CD14-positive monocyte (primary cell): Measurements from ENCODE around the gene UBXN11. TPM values are rescaled to one million over a fixed set of nuclear protein-coding genes. Genes with fewer than 3 reads are reported as not detected.
"Not testable (repeated sequence)": the region's sequence is repeated elsewhere in the genome, so short reads cannot be mapped to it uniquely, and the experiment has no call there.

Experiments
- DNase-seq, 3 donors: peaks; one replicate each; pipeline ENCODE4 v3.0.0-alpha.2; 2011 to 2022
- H2AFZ ChIP-seq: 2 replicates; pipeline ENCODE4 v1.6.0; 2012; ENCODE audit warnings: mild to moderate bottlenecking, low read depth, low read length, inconsistent platforms; ENCODE audit not compliant: insufficient read depth, poor library complexity, severe bottlenecking
- H3K27ac ChIP-seq, 2 donors: 1 replicate in 1 of 2; 2 replicates in 1 of 2; pipeline ENCODE4 v1.5.1; 2012 to 2013; ENCODE audit warnings: low read length in 2 of 2, control low read depth in 1 of 2, inconsistent platforms in 1 of 2, low read depth in 1 of 2, mild to moderate bottlenecking in 1 of 2
- H3K27me3 ChIP-seq, 2 donors: one replicate each; pipeline versions ENCODE4 v1.6.0 to v1.6.1; 2011 to 2013; ENCODE audit warnings: low read length in 2 of 2; ENCODE audit not compliant: control insufficient read depth in 2 of 2, insufficient read depth in 2 of 2
- H3K36me3 ChIP-seq, 2 donors: replicated peaks in 1 of 2; 1 replicate in 1 of 2; 2 replicates in 1 of 2; pipeline versions ENCODE4 v1.5.1 to v1.6.1; 2012 to 2013; ENCODE audit warnings: low read length in 2 of 2, control low read depth in 1 of 2, inconsistent platforms in 1 of 2, mild to moderate bottlenecking in 1 of 2; ENCODE audit not compliant: insufficient read depth in 2 of 2, control insufficient read depth in 1 of 2
- H3K4me1 ChIP-seq, 2 donors: 1 replicate in 1 of 2; 2 replicates in 1 of 2; pipeline versions ENCODE4 v1.5.1 to v1.6.1; 2012 to 2013; ENCODE audit warnings: low read length in 2 of 2, control low read depth in 1 of 2, inconsistent platforms in 1 of 2, mild to moderate bottlenecking in 1 of 2, moderate library complexity in 1 of 2; ENCODE audit not compliant: insufficient read depth in 2 of 2, control insufficient read depth in 1 of 2
- H3K4me2 ChIP-seq: replicated peaks from 2 replicates; pipeline ENCODE3; 2012; ENCODE audit warnings: low read length, moderate library complexity, mild to moderate bottlenecking; ENCODE audit not compliant: poor library complexity, severe bottlenecking; ENCODE audit errors: extremely low read depth
- H3K4me3 ChIP-seq, 3 experiments: fragments of 200-600 bp in 1 of 3; sonication (generic) in 1 of 3; replicated peaks in 1 of 3; 1 replicate in 2 of 3; 2 replicates in 1 of 3; pipeline ENCODE4 v1.5.1; 2011 to 2013; ENCODE audit warnings: low read length in 3 of 3, mild to moderate bottlenecking in 3 of 3, control low read depth in 2 of 3, low read depth in 2 of 3, inconsistent platforms in 1 of 3, moderate library complexity in 1 of 3
- H3K79me2 ChIP-seq: 2 replicates; pipeline ENCODE4 v1.6.0; 2012; ENCODE audit warnings: mild to moderate bottlenecking, control low read depth, inconsistent platforms, low read length, moderate library complexity; ENCODE audit not compliant: insufficient read depth
- H3K9ac ChIP-seq: 2 replicates; pipeline ENCODE4 v1.6.0; 2017; ENCODE audit warnings: low read length, mild to moderate bottlenecking; ENCODE audit not compliant: insufficient read depth, poor library complexity, severe bottlenecking
- H3K9me3 ChIP-seq, 2 donors: replicated peaks in 1 of 2; 1 replicate in 1 of 2; 2 replicates in 1 of 2; pipeline versions ENCODE4 v1.5.1 to v1.6.1; 2012 to 2013; ENCODE audit warnings: low read length in 2 of 2, control low read depth in 1 of 2; ENCODE audit not compliant: control insufficient read depth in 1 of 2, insufficient read depth in 1 of 2
- H4K20me1 ChIP-seq: 2 replicates; pipeline ENCODE4 v1.6.0; 2012; ENCODE audit warnings: mild to moderate bottlenecking, low read length, control low read depth, moderate library complexity; ENCODE audit not compliant: insufficient read depth
- H3K27ac Mint-ChIP-seq, 7 donors: one replicate each; pipeline ENCODE4 v1.8.0; 2020; ENCODE audit warnings: mild to moderate bottlenecking in 7 of 7, mixed read lengths in 7 of 7, moderate library complexity in 6 of 7, inconsistent platforms in 2 of 7
- H3K27me3 Mint-ChIP-seq, 3 donors: one replicate each; pipeline ENCODE4 v1.8.0; 2021 to 2022; ENCODE audit warnings: low read depth in 3 of 3, mild to moderate bottlenecking in 3 of 3, mixed read lengths in 3 of 3, moderate library complexity in 3 of 3, inconsistent platforms in 1 of 3
- H3K36me3 Mint-ChIP-seq, 2 donors: one replicate each; pipeline ENCODE4 v1.8.0; 2020; ENCODE audit warnings: mixed read lengths in 2 of 2, inconsistent platforms in 1 of 2, mild to moderate bottlenecking in 1 of 2
- H3K4me1 Mint-ChIP-seq: one replicate; pipeline ENCODE4 v1.8.0; 2020; ENCODE audit warnings: mild to moderate bottlenecking, mixed read lengths
- H3K4me3 Mint-ChIP-seq, 2 donors: one replicate each; pipeline ENCODE4 v1.8.0; 2020; ENCODE audit warnings: mild to moderate bottlenecking in 2 of 2, mixed read lengths in 2 of 2, moderate library complexity in 1 of 2
- H3K9me3 Mint-ChIP-seq, 7 donors: one replicate each; pipeline ENCODE4 v1.8.0; 2020 to 2022; ENCODE audit warnings: mixed read lengths in 7 of 7, mild to moderate bottlenecking in 6 of 7, moderate library complexity in 6 of 7, inconsistent platforms in 2 of 7
- WGBS: methylation state at CpG from one replicate; pipeline ENCODE4 v1.1.5; 2013; ENCODE audit warnings: missing lambda C conversion rate; ENCODE audit not compliant: insufficient coverage; 5-methylcytosine and 5-hydroxymethylcytosine counted together
- intact Hi-C, 2 donors: fragments of 100-400 bp; cut with micrococcal nuclease; formaldehyde crosslinking; loops; one replicate each; pipeline versions ENCODE4 v1.15.0 to v1.15.1; 2023
- polyA plus RNA-seq, 3 donors: library from polyadenylated mRNA; depleted of rRNA in 1 of 3; unstranded in 2 of 3; stranded (reverse) in 1 of 3; fragments of 300-500 nt in 2 of 3; fragments of >200 nt in 1 of 3; fragmentation: Illumina TruSeq in 2 of 3; gene quantifications; 1 replicate in 2 of 3; 2 replicates in 1 of 3; pipeline ENCODE4 v1.2.3, GENCODE V29; 2012 to 2021
- TF ChIP-seq, protein P1 (sequence below): fragments of 200-600 bp; IDR thresholded peaks from one replicate; pipeline ENCODE4 v1.8.0; 2022; ENCODE audit warnings: antibody characterized with exemption, mild to moderate bottlenecking

Gene UBXN11
- polyA plus RNA-seq, 3 donors = 48.0 to 885 (median 52.1) TPM

DNA sequence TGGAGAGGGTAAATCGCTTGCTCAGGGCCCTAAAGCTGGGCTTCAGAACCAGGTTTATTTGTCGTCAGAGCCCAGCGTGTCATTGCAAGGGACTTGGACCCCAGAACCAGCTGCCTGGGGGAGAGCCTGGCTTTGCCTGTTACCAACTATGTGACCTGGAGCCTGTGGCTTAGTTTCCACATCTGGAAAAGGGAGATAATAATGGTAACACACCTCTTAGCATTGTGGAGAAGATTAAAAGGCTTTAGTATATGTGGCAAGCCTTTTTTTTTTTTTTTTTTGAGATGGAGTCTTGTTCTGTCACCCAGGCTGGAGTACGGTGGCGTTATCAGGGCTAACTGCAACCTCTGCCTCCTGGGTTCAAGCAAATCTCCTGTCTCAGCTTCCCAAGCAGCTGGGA, 23.8 kb upstream of the UBXN11 start:
- Histone ChIP-seq H3K27me3 (peaks cover 0 to 3% of the 10 kb centered on the region in 2 donors), H3K27ac (no peak overlapping the region), H3K36me3 (no peaks in the 10 kb centered on the region), H3K79me2 (no peaks in the 10 kb centered on the region), H3K9me3 (no peaks in the 10 kb centered on the region), H3K4me3 (no peak overlapping the region), H4K20me1 (no peaks in the 10 kb centered on the region), H2AFZ (no peak overlapping the region), H3K9ac (no peak overlapping the region), H3K4me2 (no peak overlapping the region), H3K4me1 (peaks cover 11% of the 10 kb centered on the region in 2 donors)
- Mint-ChIP-seq H3K4me3 (no peak overlapping the region), H3K36me3 (no peaks in the 10 kb centered on the region), H3K4me1 (peaks cover 9% of the 10 kb centered on the region), H3K27ac (no peak overlapping the region), H3K27me3 (peaks cover 7 to 19% (median 18%) of the 10 kb centered on the region in 3 donors), H3K9me3 (peaks cover 0 to 2% (median 0%) of the 10 kb centered on the region in 7 donors)
- TF ChIP-seq, protein P1, sequence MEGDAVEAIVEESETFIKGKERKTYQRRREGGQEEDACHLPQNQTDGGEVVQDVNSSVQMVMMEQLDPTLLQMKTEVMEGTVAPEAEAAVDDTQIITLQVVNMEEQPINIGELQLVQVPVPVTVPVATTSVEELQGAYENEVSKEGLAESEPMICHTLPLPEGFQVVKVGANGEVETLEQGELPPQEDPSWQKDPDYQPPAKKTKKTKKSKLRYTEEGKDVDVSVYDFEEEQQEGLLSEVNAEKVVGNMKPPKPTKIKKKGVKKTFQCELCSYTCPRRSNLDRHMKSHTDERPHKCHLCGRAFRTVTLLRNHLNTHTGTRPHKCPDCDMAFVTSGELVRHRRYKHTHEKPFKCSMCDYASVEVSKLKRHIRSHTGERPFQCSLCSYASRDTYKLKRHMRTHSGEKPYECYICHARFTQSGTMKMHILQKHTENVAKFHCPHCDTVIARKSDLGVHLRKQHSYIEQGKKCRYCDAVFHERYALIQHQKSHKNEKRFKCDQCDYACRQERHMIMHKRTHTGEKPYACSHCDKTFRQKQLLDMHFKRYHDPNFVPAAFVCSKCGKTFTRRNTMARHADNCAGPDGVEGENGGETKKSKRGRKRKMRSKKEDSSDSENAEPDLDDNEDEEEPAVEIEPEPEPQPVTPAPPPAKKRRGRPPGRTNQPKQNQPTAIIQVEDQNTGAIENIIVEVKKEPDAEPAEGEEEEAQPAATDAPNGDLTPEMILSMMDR = no peak
- intact Hi-C loops = no loop called here
- WGBS = 94% methylated on average over 3 of the region's 5 CpGs
- DNase-seq = no peak

- H3K27ac Mint-ChIP-seq, H3K9me3 ChIP-seq, H3K9ac ChIP-seq, H3K4me3 ChIP-seq, H4K20me1 ChIP-seq, DNase-seq, H2AFZ ChIP-seq, H3K4me2 ChIP-seq, H3K79me2 ChIP-seq, H3K36me3 Mint-ChIP-seq, H3K36me3 ChIP-seq, H3K4me1 Mint-ChIP-seq, intact Hi-C loops, H3K27ac ChIP-seq, H3K9me3 Mint-ChIP-seq, H3K4me3 Mint-ChIP-seq, H3K27me3 ChIP-seq: not testable (repeated sequence)
- H3K4me1 ChIP-seq = peaks cover 10 to 11% of the 10 kb centered on the region in 2 donors
- H3K27me3 Mint-ChIP-seq = peaks cover 4 to 12% (median 9%) of the 10 kb centered on the region in 3 donors
- 100% methylated on average over 1 of the region's 4 CpGs for WGBS
Measured at GRCh38 chr1:26329380-26329779, 22.9 kb upstream of the UBXN11 start.
